ENCODE data around the gene RNF181. TPM values are rescaled to one million over a fixed set of nuclear protein-coding genes. Genes with fewer than 3 reads are reported as not detected.

RNF181 gene
- polyA plus RNA-seq, 1 of the 3 experiments (the other 2 are of a cell fraction) = 312 TPM

GRCh38 chr2:85593023-85593422, 2.5 kb upstream of the RNF181 start:
- H3K4me3 ChIP-seq (ENCODE audit: low read depth in 2 of 2, low read length in 1 of 2) = no peak overlapping the region
- 30% methylated on average over 3 of the region's 3 CpGs for WGBS (ENCODE audit: low lambda C conversion rate)
- no peak overlapping the region for H2AFZ ChIP-seq (ENCODE audit: low read depth)
- H3K27ac ChIP-seq (ENCODE audit: low read depth in 2 of 2, low read length in 1 of 2) = no peak overlapping the region
- peaks cover 0 to 9% of the 10 kb centered on the region in 2 experiments for H3K36me3 ChIP-seq (replicated peaks in 1 of 2; ENCODE audit: control insufficient read depth in 1 of 2, insufficient read depth in 2 of 2, low read length in 1 of 2)
- peaks cover 22% of the 10 kb centered on the region for H3K79me2 ChIP-seq (ENCODE audit: insufficient read depth)
- no peak overlapping the region for H3K4me2 ChIP-seq
- CTCF ChIA-PET = no interaction called here
- TF ChIP-seq CHD2 (IDR thresholded peaks at IDR 0.05; ENCODE audit: low read length, partially characterized antibody) = no peak
- TF ChIP-seq TAF1 (IDR thresholded peaks at IDR 0.05; ENCODE audit: borderline replicate concordance, low read depth, low read length) = no peak
- TF ChIP-seq RCOR1 (IDR thresholded peaks at IDR 0.05; ENCODE audit: low read length) = no peak
- no peak for TF ChIP-seq USF1 (IDR thresholded peaks at IDR 0.05; ENCODE audit: borderline replicate concordance, low read depth)
- no peak for TF ChIP-seq FOXJ3 (CRISPR knock-in tag; IDR thresholded peaks at IDR 0.05)
- no peak for TF ChIP-seq RXRA (IDR thresholded peaks at IDR 0.05; ENCODE audit: borderline replicate concordance, low read depth)
- TF ChIP-seq YY1 (IDR thresholded peaks at IDR 0.05; ENCODE audit: low read depth) = no peak
- no peak for TF ChIP-seq TEAD4 (IDR thresholded peaks at IDR 0.05; ENCODE audit: borderline replicate concordance, insufficient read depth)
- TF ChIP-seq RFX5 (IDR thresholded peaks at IDR 0.05; ENCODE audit: low read length) = no peak
- TF ChIP-seq TCF12 (IDR thresholded peaks at IDR 0.05) = no peak
- no peak for TF ChIP-seq MAX (IDR thresholded peaks at IDR 0.05; ENCODE audit: low read depth)
- no peaks in the 10 kb centered on the region for H3K27me3 ChIP-seq (ENCODE audit: insufficient read depth)
- no peak overlapping the region for H3K9ac ChIP-seq
- POLR2A ChIA-PET = no interaction called here
- H3K9me2 ChIP-seq = no peaks in the 10 kb centered on the region
- H3K4me1 ChIP-seq (ENCODE audit: control insufficient read depth in 1 of 2, insufficient read depth in 2 of 2, low read depth in 1 of 2, low read length in 1 of 2) = peaks cover 0 to 17% of the 10 kb centered on the region in 2 experiments; a peak in 3 of 4 replicates
- no peaks in the 10 kb centered on the region for H3K9me3 ChIP-seq
- H4K20me1 ChIP-seq (ENCODE audit: insufficient read depth) = no peaks in the 10 kb centered on the region
- no peaks in the 10 kb centered on the region for H3F3A ChIP-seq (replicated peaks; ENCODE audit: insufficient read depth)
- DNase-seq = no peak

- no peaks in the 10 kb centered on the region for H3F3A ChIP-seq (replicated peaks; ENCODE audit: insufficient read depth)
- ChIA-PET CTCF (interaction anchor here (0.6 to 1.9 kb wide), 5 partner anchors 8 to 89 kb away, joined by 3 to 5 read pairs (median 4); partner anchors contain the start of genes MAT2A and TMEM150A), POLR2A (interaction anchor here (0.8 to 1.6 kb wide), 8 partner anchors 8 to 174 kb away, joined by 3 to 7 read pairs (median 4); partner anchors contain the start of genes C2orf68 and MAT2A)
- peaks cover 0 to 17% of the 10 kb centered on the region in 2 experiments; a peak in 2 of 4 replicates for H3K4me1 ChIP-seq (ENCODE audit: control insufficient read depth in 1 of 2, insufficient read depth in 2 of 2, low read depth in 1 of 2, low read length in 1 of 2)
- peaks cover 22% of the 10 kb centered on the region for H3K79me2 ChIP-seq (ENCODE audit: insufficient read depth)
- WGBS (ENCODE audit: low lambda C conversion rate) = 21% methylated on average over 13 of the region's 13 CpGs
- H4K20me1 ChIP-seq (ENCODE audit: insufficient read depth) = no peaks in the 10 kb centered on the region
- H2AFZ ChIP-seq (ENCODE audit: low read depth) = peak overlapping the region; percentile 76
- H3K9me2 ChIP-seq = no peaks in the 10 kb centered on the region
- H3K9ac ChIP-seq = peak overlapping the region; percentile 94
- no peaks in the 10 kb centered on the region for H3K9me3 ChIP-seq
- H3K27ac ChIP-seq (ENCODE audit: low read depth in 2 of 2, low read length in 1 of 2) = peak overlapping the region; percentile 79 to 91
- H3K27me3 ChIP-seq (ENCODE audit: insufficient read depth) = no peaks in the 10 kb centered on the region
- no peak for DNase-seq
- peak overlapping the region; percentile 85 for H3K4me2 ChIP-seq
- H3K36me3 ChIP-seq (replicated peaks in 1 of 2; ENCODE audit: control insufficient read depth in 1 of 2, insufficient read depth in 2 of 2, low read length in 1 of 2) = peaks cover 0 to 25% of the 10 kb centered on the region in 2 experiments
- H3K4me3 ChIP-seq (ENCODE audit: low read depth in 2 of 2, low read length in 1 of 2) = peak overlapping the region; percentile 86 to 99
- TF ChIP-seq FOSL2 (IDR thresholded peaks at IDR 0.05; ENCODE audit: borderline replicate concordance, low read depth) (no peak), GABPA (IDR thresholded peaks at IDR 0.05; ENCODE audit: low read depth) (no peak), YY1 (IDR thresholded peaks at IDR 0.05; ENCODE audit: low read depth) (no peak), TAF1 (IDR thresholded peaks at IDR 0.05; ENCODE audit: borderline replicate concordance, low read depth, low read length) (no peak), PBX3 (IDR thresholded peaks at IDR 0.05) (no peak), GATA2 (CRISPR knock-in tag; IDR thresholded peaks at IDR 0.05) (no peak), RCOR1 (IDR thresholded peaks at IDR 0.05; ENCODE audit: low read length) (no peak), EZH2phosphoT487 (IDR thresholded peaks at IDR 0.05; ENCODE audit: borderline replicate concordance, low read depth) (no peak), EP300 (IDR thresholded peaks at IDR 0.05; ENCODE audit: borderline replicate concordance in 1 of 2, low read depth in 1 of 2, low read length in 1 of 2) (no peak), CHD2 (IDR thresholded peaks at IDR 0.05; ENCODE audit: low read length, partially characterized antibody) (no peak), MAX (IDR thresholded peaks at IDR 0.05; ENCODE audit: low read depth) (no peak), MXI1 (IDR thresholded peaks at IDR 0.05; ENCODE audit: low read depth, low read length) (no peak)
These were observed 737 bp upstream of the RNF181 start for GRCh38 chr2:85594715-85595300.
